ACHN (cell line): ENCODE results near the gene EYS.
"Not testable (repeated sequence)": the region's sequence is repeated elsewhere in the genome, so short reads cannot be mapped to it uniquely, and the experiment has no call there.

Source experiments
- DNase-seq: peaks from one replicate; pipeline ENCODE4 v3.0.0-alpha.2; 2015
- in situ Hi-C: cut with HindIII; loops from 2 replicates; pipeline ENCODE4 v1.10.0; 2017; ENCODE audit warnings: low sequenced_read_pairs, low pct_ligation_motif_present, low pct_unique_long_range_greater_than_20kb

Gene EYS

GRCh38 chr6:63808576-63808975 lies 1898.5 kb downstream of the EYS start:
- no peak for DNase-seq
- in situ Hi-C loops = no loop called here

DNA sequence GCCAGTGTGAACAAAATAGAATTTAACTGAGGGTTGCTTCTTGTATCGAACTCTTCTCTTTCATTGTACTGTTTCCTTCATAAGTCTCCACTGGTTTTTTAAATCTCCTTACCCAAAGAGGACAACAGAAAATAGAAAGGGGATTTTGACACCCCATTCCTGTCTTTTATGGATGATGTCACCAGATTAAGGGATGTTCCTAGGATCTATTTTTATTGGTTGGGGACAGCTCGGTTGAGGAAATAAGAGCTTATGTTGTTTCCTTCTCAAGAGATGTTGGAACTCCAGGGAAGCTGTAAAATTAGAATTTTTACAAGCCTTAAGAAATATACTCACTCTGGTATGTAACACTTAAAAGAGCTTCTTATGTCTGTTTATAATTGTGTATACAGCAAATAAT lies 1900.0 kb downstream of the EYS start:
- DNase-seq = no peak
- in situ Hi-C loops = no loop called here

DNA sequence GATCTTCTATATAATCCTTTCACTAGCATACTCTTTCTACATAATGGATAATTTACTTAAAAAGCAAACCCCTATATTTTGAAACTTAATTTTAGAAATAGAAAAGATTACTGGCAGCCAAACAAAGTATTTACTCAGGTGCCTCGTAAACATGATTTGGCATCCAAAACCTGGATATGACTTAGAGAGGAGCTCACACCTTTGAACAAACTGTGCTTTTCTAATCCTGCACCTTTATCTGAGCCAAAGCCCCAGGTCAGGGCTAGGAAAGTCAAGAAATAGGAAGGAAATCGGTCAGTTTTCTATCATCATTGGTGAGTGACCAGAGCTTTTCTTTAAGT lies 1900.5 kb downstream of the EYS start:
- in situ Hi-C loops = no loop called here
- no peak for DNase-seq

- in situ Hi-C loops = no loop called here
- DNase-seq = peak; percentile 13
Observed at GRCh38 chr6:63805808-63806572, 1901.0 kb downstream of the EYS start.

- in situ Hi-C loops = no loop called here
- no peak for DNase-seq
Observed at GRCh38 chr6:63805345-63805744, 1901.7 kb downstream of the EYS start.

GRCh38 chr6:63804381-63804956 lies 1902.6 kb downstream of the EYS start:
- in situ Hi-C loops = no loop called here
- peak; percentile 18 for DNase-seq

- in situ Hi-C loops = no loop called here
- no peak for DNase-seq
Observed at GRCh38 chr6:63803371-63803770, 1903.7 kb downstream of the EYS start.

- in situ Hi-C loops = no loop called here
- DNase-seq = peak; percentile 23
Observed at GRCh38 chr6:63802606-63803206, 1904.3 kb downstream of the EYS start.

DNA sequence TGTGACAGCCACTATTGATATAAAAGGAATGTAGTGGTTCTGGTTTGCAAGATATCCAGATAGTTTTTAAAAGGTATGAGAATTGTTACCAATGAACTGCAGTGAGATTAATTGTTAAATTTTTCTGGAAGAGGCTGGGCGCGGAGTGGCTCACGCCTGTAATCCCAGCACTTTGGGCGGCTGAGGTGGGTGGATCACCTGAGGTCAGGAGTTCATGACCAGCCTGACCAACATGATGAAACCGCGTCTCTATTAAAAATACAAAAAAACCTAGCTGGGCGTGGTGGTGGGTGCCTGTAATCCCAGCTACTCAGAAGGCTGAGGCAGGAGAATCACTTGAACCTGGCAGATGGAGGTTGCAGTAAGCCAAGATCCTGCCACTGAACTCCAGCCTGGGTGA lies 1906.6 kb downstream of the EYS start:
- in situ Hi-C loops, DNase-seq: not testable (repeated sequence)

GRCh38 chr6:63799813-63800212 lies 1907.2 kb downstream of the EYS start:
- in situ Hi-C loops = no loop called here
- no peak for DNase-seq

- DNase-seq = no peak
- in situ Hi-C loops = no loop called here
Observed at GRCh38 chr6:63799313-63799712, 1907.7 kb downstream of the EYS start.

- in situ Hi-C loops = no loop called here
- no peak for DNase-seq
Observed at GRCh38 chr6:63798378-63798777, 1908.6 kb downstream of the EYS start.

DNA sequence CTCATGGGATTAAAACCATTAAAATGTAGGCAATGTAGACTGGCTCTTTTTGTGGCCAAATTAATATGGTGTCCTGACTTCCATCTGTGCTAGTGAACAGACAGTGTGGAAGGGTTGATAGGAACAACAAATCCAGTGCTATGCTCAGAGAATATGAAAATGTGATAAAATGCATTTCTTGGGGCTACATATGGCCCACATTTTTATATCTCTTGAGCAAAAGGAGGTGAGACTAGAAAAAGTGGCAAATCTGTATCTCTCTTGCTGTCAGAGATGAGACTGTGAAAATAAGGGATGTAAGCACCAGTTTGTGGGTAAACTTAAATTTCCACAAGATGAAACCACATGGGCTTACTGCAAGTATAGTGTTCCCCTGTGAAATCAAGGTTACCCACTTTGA lies 1909.3 kb downstream of the EYS start:
- DNase-seq = no peak
- in situ Hi-C loops = no loop called here

- in situ Hi-C loops = no loop called here
- DNase-seq = no peak
Observed at GRCh38 chr6:63795826-63796225, 1911.2 kb downstream of the EYS start.

DNA sequence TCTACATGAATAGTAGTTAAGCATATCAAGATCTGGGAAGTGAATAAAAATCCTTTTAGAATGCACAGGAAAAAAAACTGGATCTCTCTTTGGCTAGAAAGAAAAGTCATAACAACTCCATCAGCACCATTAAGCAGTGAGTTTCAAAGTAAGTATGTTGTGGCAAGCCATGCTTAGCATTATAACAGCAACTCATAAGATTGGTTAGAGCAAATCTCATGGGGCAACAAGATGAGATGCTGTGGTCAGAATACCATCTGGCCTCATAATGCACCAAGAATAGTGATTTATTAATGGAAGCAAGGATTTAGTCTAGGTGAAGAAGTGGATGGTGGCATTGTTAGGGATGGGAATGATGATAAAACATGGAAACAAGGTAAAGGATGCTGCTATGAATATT lies 1912.0 kb downstream of the EYS start:
- in situ Hi-C loops = no loop called here
- DNase-seq = no peak

DNA sequence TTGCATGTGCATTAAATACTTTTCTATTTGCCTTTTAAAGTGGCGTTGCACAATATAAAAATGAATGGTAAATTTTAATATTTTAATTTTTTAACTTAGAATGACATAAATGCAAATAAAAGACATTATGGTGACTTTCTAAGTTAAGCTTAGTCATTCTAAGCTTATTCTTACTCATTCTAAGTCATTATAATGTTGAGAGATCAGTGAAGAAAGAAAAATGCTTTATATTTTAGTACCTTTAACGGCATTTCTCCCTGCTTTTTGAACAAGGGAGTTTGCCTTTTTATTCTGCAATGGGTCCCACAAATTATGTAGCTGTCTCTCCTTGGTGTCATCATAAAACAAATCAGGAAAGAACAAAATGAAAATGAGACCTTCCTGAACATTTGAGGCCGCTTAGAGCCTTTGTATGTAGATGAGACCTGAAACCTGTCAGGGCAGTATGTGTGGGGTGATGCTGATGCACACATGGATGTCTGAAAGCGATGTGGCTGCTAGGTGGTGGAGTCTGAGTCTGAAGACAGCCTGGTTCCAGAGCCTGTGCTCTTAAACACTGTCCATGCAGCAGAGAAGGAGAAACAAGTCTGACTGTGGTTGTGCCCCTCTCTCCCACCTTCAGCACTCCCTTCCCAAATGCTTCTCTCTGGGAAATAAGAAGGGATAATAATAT lies 1913.4 kb downstream of the EYS start:
- in situ Hi-C loops = no loop called here
- no peak for DNase-seq

GRCh38 chr6:63792736-63793464 lies 1914.1 kb downstream of the EYS start:
- in situ Hi-C loops = no loop called here
- no peak for DNase-seq

DNA sequence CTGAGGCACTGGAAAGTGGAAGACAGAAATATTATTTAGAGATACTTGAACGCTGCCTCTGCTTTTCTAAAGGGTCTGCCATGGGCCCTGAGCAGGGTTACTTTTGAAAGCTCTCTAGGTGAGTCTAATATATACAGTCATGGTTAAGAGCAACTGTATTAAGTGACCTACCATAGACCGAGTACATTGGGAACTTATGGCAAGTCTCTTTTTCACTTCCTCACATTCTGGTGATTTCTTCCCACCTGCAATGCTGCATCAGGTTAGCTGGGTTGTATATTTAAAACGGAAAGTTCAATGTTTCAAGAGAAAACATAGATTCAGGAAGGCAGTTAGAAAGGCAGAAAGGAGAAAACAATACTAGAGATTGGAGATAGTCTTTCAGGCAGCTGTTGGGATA lies 1916.7 kb downstream of the EYS start:
- no peak for DNase-seq
- in situ Hi-C loops = no loop called here

DNA sequence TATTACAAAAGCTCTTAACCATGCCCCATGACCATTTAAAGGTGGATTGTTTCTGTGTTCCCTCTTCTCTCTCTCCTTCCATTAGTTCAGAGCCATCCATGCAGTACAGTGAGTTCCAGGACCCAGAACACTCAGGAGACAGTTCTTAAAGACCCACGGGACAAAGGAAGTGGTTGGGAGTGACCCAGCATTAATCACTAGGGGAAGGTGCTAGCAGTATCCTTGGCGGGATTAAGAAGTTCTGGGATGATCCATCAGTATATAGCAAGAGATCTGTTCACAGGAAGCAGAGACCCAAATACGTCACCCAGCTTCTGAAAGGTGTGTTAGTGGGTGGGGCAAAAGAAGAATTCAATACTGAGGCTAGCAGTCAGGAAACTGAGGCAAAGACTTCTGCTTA lies 1917.3 kb downstream of the EYS start:
- no peak for DNase-seq
- in situ Hi-C loops = no loop called here
